Mesendoderm (in vitro differentiated cells): ENCODE data around the gene FSTL4.

ENCODE experiments used
- DNase-seq: peaks from one replicate; pipeline ENCODE4 v3.0.0; 2013
- H2AK5ac ChIP-seq: 2 replicates; pipeline ENCODE4 v1.6.1; 2013; ENCODE audit warnings: low read length, inconsistent platforms
- H2BK120ac ChIP-seq: 2 replicates; pipeline ENCODE4 v1.6.1; 2013; ENCODE audit warnings: low read depth, mild to moderate bottlenecking, low read length, moderate library complexity, mixed read lengths
- H2BK15ac ChIP-seq: replicated peaks from 2 replicates; pipeline ENCODE4 v1.6.1; 2013; ENCODE audit warnings: low read depth, mild to moderate bottlenecking, moderate library complexity
- H2BK5ac ChIP-seq: 2 replicates; pipeline ENCODE4 v1.6.1; 2013; ENCODE audit warnings: low read length, inconsistent platforms
- H3K18ac ChIP-seq: 2 replicates; pipeline ENCODE4 v1.6.1; 2013; ENCODE audit warnings: mild to moderate bottlenecking, low read length, mixed read lengths
- H3K23ac ChIP-seq: one replicate; pipeline ENCODE4 v1.6.1; 2013; ENCODE audit warnings: low read length
- H3K27ac ChIP-seq: 2 replicates; pipeline ENCODE4 v1.5.1; 2013; ENCODE audit warnings: low read depth, mild to moderate bottlenecking, inconsistent platforms, low read length, moderate library complexity
- H3K27me3 ChIP-seq: 2 replicates; pipeline ENCODE4 v1.6.1; 2013; ENCODE audit warnings: low read length, control low read depth, mild to moderate bottlenecking, inconsistent platforms; ENCODE audit not compliant: insufficient read depth, poor library complexity
- H3K36me3 ChIP-seq: 2 replicates; pipeline ENCODE4 v1.6.1; 2013; ENCODE audit warnings: low read length, inconsistent platforms; ENCODE audit not compliant: control insufficient read depth, insufficient read depth
- H3K4ac ChIP-seq: one replicate; pipeline ENCODE4 v1.6.1; 2013; ENCODE audit warnings: low read depth, mild to moderate bottlenecking, low read length, moderate library complexity
- H3K4me1 ChIP-seq: 2 replicates; pipeline ENCODE4 v1.6.1; 2013; ENCODE audit warnings: low read depth, low read length, inconsistent platforms; ENCODE audit not compliant: control insufficient read depth
- H3K4me2 ChIP-seq: 2 replicates; pipeline ENCODE4 v1.6.1; 2013; ENCODE audit warnings: low read length
- H3K4me3 ChIP-seq: 2 replicates; pipeline ENCODE4 v1.5.1; 2013; ENCODE audit warnings: mild to moderate bottlenecking, low read length
- H3K56ac ChIP-seq: one replicate; pipeline ENCODE4 v1.6.1; 2013; ENCODE audit warnings: low read length
- H3K79me1 ChIP-seq: 2 replicates; pipeline ENCODE4 v1.6.1; 2013; ENCODE audit warnings: low read length, inconsistent platforms
- H3K79me2 ChIP-seq: 2 replicates; pipeline ENCODE4 v1.6.1; 2013; ENCODE audit warnings: mild to moderate bottlenecking, low read length; ENCODE audit not compliant: control insufficient read depth, insufficient read depth
- H3K9ac ChIP-seq: 2 replicates; pipeline ENCODE4 v1.6.1; 2013; ENCODE audit warnings: low read length, inconsistent platforms
- H4K5ac ChIP-seq: one replicate; pipeline ENCODE4 v1.6.1; 2013; ENCODE audit warnings: low read length
- H4K8ac ChIP-seq: one replicate; pipeline ENCODE4 v1.6.1; 2013; ENCODE audit warnings: low read depth, mild to moderate bottlenecking, control low read depth, low read length, moderate library complexity
- WGBS: extraction: QIAGEN DNeasy Blood & Tissue Kit; methylation state at CpG from one replicate; pipeline ENCODE4 v1.1.7; 2013; ENCODE audit warnings: low lambda C conversion rate, missing lambda C conversion rate; ENCODE audit not compliant: insufficient coverage; ENCODE audit errors: extremely low coverage; 5-methylcytosine and 5-hydroxymethylcytosine counted together

Gene FSTL4

GRCh38 chr5:133253070-133253469, 359.3 kb downstream of the FSTL4 start:
- WGBS, result no CpG with 5 or more reads among the region's 6 CpGs
- peaks cover 3% of the 10 kb centered on the region for H3K4me1 ChIP-seq
- no peak overlapping the region for H3K56ac ChIP-seq
- no peaks in the 10 kb centered on the region for H3K79me2 ChIP-seq
- no peak overlapping the region for H3K27ac ChIP-seq
- no peak overlapping the region for H3K23ac ChIP-seq
- H3K9ac ChIP-seq, result no peak overlapping the region
- H3K4me3 ChIP-seq, result no peak overlapping the region
- no peak overlapping the region for H2AK5ac ChIP-seq
- H3K4me2 ChIP-seq, result no peak overlapping the region
- no peak overlapping the region for H2BK5ac ChIP-seq
- no peak overlapping the region for H4K5ac ChIP-seq
- DNase-seq, result no peak
- H3K79me1 ChIP-seq, result no peaks in the 10 kb centered on the region
- H3K36me3 ChIP-seq, result no peaks in the 10 kb centered on the region
- no peak overlapping the region for H2BK15ac ChIP-seq
- H3K18ac ChIP-seq, result no peak overlapping the region
- H2BK120ac ChIP-seq, result no peak overlapping the region
- H3K4ac ChIP-seq, result no peak overlapping the region
- no peak overlapping the region for H4K8ac ChIP-seq
- H3K27me3 ChIP-seq, result no peaks in the 10 kb centered on the region

GRCh38 chr5:133252133-133252480, 360.2 kb downstream of the FSTL4 start:
- Histone ChIP-seq H2BK120ac (no peak overlapping the region), H3K79me2 (no peaks in the 10 kb centered on the region), H3K27ac (no peak overlapping the region), H4K8ac (no peak overlapping the region), H4K5ac (no peak overlapping the region), H3K4me1 (peaks cover 3% of the 10 kb centered on the region), H3K79me1 (no peaks in the 10 kb centered on the region), H3K27me3 (no peaks in the 10 kb centered on the region), H3K4me3 (no peak overlapping the region), H3K9ac (peak overlapping the region; percentile 60), H2AK5ac (no peak overlapping the region), H3K36me3 (no peaks in the 10 kb centered on the region), H2BK15ac (no peak overlapping the region), H3K4me2 (peak overlapping the region; percentile 9), H2BK5ac (no peak overlapping the region), H3K56ac (peak overlapping the region; percentile 77), H3K4ac (no peak overlapping the region), H3K23ac (peak overlapping the region; percentile 37), H3K18ac (no peak overlapping the region)
- no CpG with 5 or more reads among the region's 6 CpGs for WGBS
- DNase-seq, result no peak

GRCh38 chr5:133251296-133252132, 360.8 kb downstream of the FSTL4 start:
- H3K36me3 ChIP-seq, result no peaks in the 10 kb centered on the region
- H4K8ac ChIP-seq, result no peak overlapping the region
- no peaks in the 10 kb centered on the region for H3K27me3 ChIP-seq
- no peaks in the 10 kb centered on the region for H3K79me2 ChIP-seq
- H3K4ac ChIP-seq, result no peak overlapping the region
- H2BK15ac ChIP-seq, result no peak overlapping the region
- H2AK5ac ChIP-seq, result no peak overlapping the region
- no peaks in the 10 kb centered on the region for H3K79me1 ChIP-seq
- H3K4me3 ChIP-seq, result no peak overlapping the region
- no peak overlapping the region for H2BK120ac ChIP-seq
- H4K5ac ChIP-seq, result no peak overlapping the region
- no peak overlapping the region for H2BK5ac ChIP-seq
- H3K56ac ChIP-seq, result peak overlapping the region; percentile 77
- peak overlapping the region; percentile 37 for H3K23ac ChIP-seq
- no peak for DNase-seq
- peak overlapping the region; percentile 60 for H3K9ac ChIP-seq
- no peak overlapping the region for H3K27ac ChIP-seq
- H3K4me1 ChIP-seq, result peaks cover 3% of the 10 kb centered on the region
- no CpG with 5 or more reads among the region's 16 CpGs for WGBS
- peak overlapping the region; percentile 9 for H3K4me2 ChIP-seq
- no peak overlapping the region for H3K18ac ChIP-seq

GRCh38 chr5:133250527-133250926, 361.8 kb downstream of the FSTL4 start:
- Histone ChIP-seq H3K23ac (no peak overlapping the region), H3K4me2 (no peak overlapping the region), H3K18ac (no peak overlapping the region), H3K79me1 (no peaks in the 10 kb centered on the region), H3K9ac (no peak overlapping the region), H2AK5ac (no peak overlapping the region), H3K56ac (no peak overlapping the region), H3K36me3 (no peaks in the 10 kb centered on the region), H3K4ac (no peak overlapping the region), H3K4me3 (no peak overlapping the region), H3K79me2 (no peaks in the 10 kb centered on the region), H2BK5ac (no peak overlapping the region), H4K8ac (no peak overlapping the region), H3K27ac (no peak overlapping the region), H3K4me1 (peaks cover 3% of the 10 kb centered on the region), H2BK120ac (no peak overlapping the region), H3K27me3 (no peaks in the 10 kb centered on the region), H2BK15ac (no peak overlapping the region), H4K5ac (no peak overlapping the region)
- WGBS, result no CpG with 5 or more reads among the region's 10 CpGs
- no peak for DNase-seq

GRCh38 chr5:133249593-133249992, 362.7 kb downstream of the FSTL4 start:
- Histone ChIP-seq H3K4me2 (no peak overlapping the region), H4K8ac (no peak overlapping the region), H3K79me2 (no peaks in the 10 kb centered on the region), H3K4ac (no peak overlapping the region), H3K79me1 (no peaks in the 10 kb centered on the region), H4K5ac (no peak overlapping the region), H2AK5ac (no peak overlapping the region), H3K27me3 (no peaks in the 10 kb centered on the region), H3K36me3 (no peaks in the 10 kb centered on the region), H3K9ac (no peak overlapping the region), H2BK120ac (no peak overlapping the region), H2BK15ac (no peak overlapping the region), H3K18ac (no peak overlapping the region), H3K4me3 (no peak overlapping the region), H3K56ac (no peak overlapping the region), H3K4me1 (peaks cover 3% of the 10 kb centered on the region), H3K27ac (no peak overlapping the region), H3K23ac (no peak overlapping the region), H2BK5ac (no peak overlapping the region)
- WGBS, result no CpG with 5 or more reads among the region's 6 CpGs
- no peak for DNase-seq
